ENCODE results near the gene PHLPP1. TPM values are rescaled to one million over a fixed set of nuclear protein-coding genes. Genes with fewer than 3 reads are reported as not detected.
A peak's percentile ranks its signal among the peaks of the same experiment; 100 is the strongest.

PHLPP1 gene
- total and polyA plus RNA-seq, 2 of the 13 experiments (the other 11 are each of a cell fraction or from before 2014, with no cell fraction given) = 9.8 to 18.5 TPM

GRCh38 chr18:62834715-62835114, 119.4 kb downstream of the PHLPP1 start:
- ChIA-PET POLR2A (no interaction called here), CTCF (ENCODE audit: low intra/inter-chr PET ratio, low total read pairs) (no interaction called here)
- Histone ChIP-seq H3K9ac (ENCODE audit: insufficient read depth, low read depth, low read length) (no peak overlapping the region), H3K36me3 (replicated peaks in 1 of 2; ENCODE audit: control insufficient read depth in 1 of 2, insufficient read depth in 2 of 2, low read length in 2 of 2) (peaks cover 4 to 22% of the 10 kb centered on the region in 2 experiments; a peak in 3 of 5 replicates), H3K4me1 (ENCODE audit: insufficient read depth, low read length) (no peaks in the 10 kb centered on the region), H3K9me3 (ENCODE audit: low read length) (no peaks in the 10 kb centered on the region), H3K79me2 (ENCODE audit: insufficient read depth, low read length) (peaks cover 36% of the 10 kb centered on the region), H3K27ac (ENCODE audit: extremely low read length, insufficient read depth, low read length) (no peak overlapping the region), H3K4me2 (ENCODE audit: low read depth, low read length) (no peak overlapping the region), H4K20me1 (ENCODE audit: insufficient read depth, low read length) (no peaks in the 10 kb centered on the region), H3K4me3 (replicated peaks in 1 of 3; ENCODE audit: insufficient read depth in 1 of 3, low read depth in 2 of 3, low read length in 3 of 3) (no peak overlapping the region), H2AFZ (ENCODE audit: low read length) (no peak overlapping the region), H3K27me3 (ENCODE audit: control insufficient read depth in 1 of 2, insufficient read depth in 2 of 2, low read length in 2 of 2) (no peaks in the 10 kb centered on the region)
- TF ChIP-seq KAT2B (IDR thresholded peaks at IDR 0.05; ENCODE audit: borderline replicate concordance, low read depth, low read length) = peak; percentile 65; the same call in 1 of the 2 replicates
- 0 out of 2 replicates have a peak, but pooled peaks have one; percentile 10 for TF ChIP-seq MAFF (IDR thresholded peaks at IDR 0.05; ENCODE audit: low read depth, low read length)
- no peak for TF ChIP-seq FOXO1 (CRISPR knock-in tag; IDR thresholded peaks at IDR 0.05)
- TF ChIP-seq MAFK (conservative IDR thresholded peaks at IDR 0.05 in 1 of 2, IDR thresholded peaks at IDR 0.05 in 1 of 2; ENCODE audit: low read length in 2 of 2) = peak; percentile 47 to 53; a peak in 3 of 4 replicates
- ATAC-seq = no peak
- intact Hi-C loops (cut with micrococcal nuclease; ENCODE audit: unreplicated experiment) = no loop called here
- BruUV-seq (replicated peaks) = no TSS peak
- WGBS (ENCODE audit: low lambda C conversion rate) = 89% methylated on average over 4 of the region's 4 CpGs
- in situ Hi-C loops (cut with HindIII; ENCODE audit: extremely low pct_ligation_motif_present, low pct_unique_long_range_greater_than_20kb) = no loop called here
- no peak for DNase-seq (ENCODE audit: low spot score)
- FAIRE-seq = no peak

- peaks cover 5% of the 10 kb centered on the region; the same call in 1 of the 2 replicates for H3K4me1 ChIP-seq (ENCODE audit: insufficient read depth, low read length)
- no peak overlapping the region for H3K4me2 ChIP-seq (ENCODE audit: low read depth, low read length)
- no peaks in the 10 kb centered on the region for H4K20me1 ChIP-seq (ENCODE audit: insufficient read depth, low read length)
- H2AFZ ChIP-seq (ENCODE audit: low read length) = no peak overlapping the region
- CTCF ChIA-PET (ENCODE audit: low intra/inter-chr PET ratio, low total read pairs) = no interaction called here
- intact Hi-C loops (cut with micrococcal nuclease; ENCODE audit: unreplicated experiment) = no loop called here
- no peak for DNase-seq (ENCODE audit: low spot score)
- no peak for TF ChIP-seq NFYB (CRISPR knock-in tag; IDR thresholded peaks at IDR 0.05)
- no peak for TF ChIP-seq ZNF780A (CRISPR knock-in tag; IDR thresholded peaks at IDR 0.05)
- TF ChIP-seq FOSL2 (CRISPR knock-in tag; IDR thresholded peaks at IDR 0.05) = no peak
- TF ChIP-seq PHF8 (CRISPR knock-in tag; IDR thresholded peaks at IDR 0.05) = no peak
- TF ChIP-seq MEIS1 (CRISPR knock-in tag; IDR thresholded peaks at IDR 0.05; ENCODE audit: borderline replicate concordance) = no peak
- TF ChIP-seq GFI1 (CRISPR knock-in tag; IDR thresholded peaks at IDR 0.05; ENCODE audit: borderline replicate concordance) = no peak
- no peak for TF ChIP-seq BATF2 (CRISPR knock-in tag; IDR thresholded peaks at IDR 0.05)
- TF ChIP-seq, protein P1, sequence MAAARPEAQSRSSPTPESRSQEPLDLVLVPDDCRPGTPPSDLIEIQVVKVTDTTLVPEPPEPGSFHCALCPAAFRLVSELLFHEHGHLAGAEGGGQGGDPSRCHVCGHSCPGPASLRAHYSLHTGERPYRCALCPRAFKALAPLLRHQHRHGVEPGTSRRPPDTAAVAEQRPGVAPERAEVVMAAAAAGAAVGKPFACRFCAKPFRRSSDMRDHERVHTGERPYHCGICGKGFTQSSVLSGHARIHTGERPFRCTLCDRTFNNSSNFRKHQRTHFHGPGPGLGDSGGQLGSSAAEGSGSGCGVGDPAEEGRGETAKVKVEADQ (CRISPR knock-in tag; IDR thresholded peaks at IDR 0.05; ENCODE audit: borderline replicate concordance) = no peak
- no peak for TF ChIP-seq ZNF841 (CRISPR knock-in tag; IDR thresholded peaks at IDR 0.05; ENCODE audit: borderline replicate concordance)
- no peak for TF ChIP-seq ZNF224 (CRISPR knock-in tag; IDR thresholded peaks at IDR 0.05)
- no peak for TF ChIP-seq SMAD9 (CRISPR knock-in tag; IDR thresholded peaks at IDR 0.05)
- no peak for TF ChIP-seq ZNF335 (CRISPR knock-in tag; IDR thresholded peaks at IDR 0.05)
- TF ChIP-seq ZNF274 (CRISPR knock-in tag; IDR thresholded peaks at IDR 0.05) = no peak
- TF ChIP-seq HOXA7 (CRISPR knock-in tag; IDR thresholded peaks at IDR 0.05) = no peak
- no peak for TF ChIP-seq NFE2L2 (IDR thresholded peaks at IDR 0.05; ENCODE audit: low read length)
- TF ChIP-seq FOXK1 (CRISPR knock-in tag; IDR thresholded peaks at IDR 0.05; ENCODE audit: borderline replicate concordance, low read depth) = no peak
- ATAC-seq = no peak
- peaks cover 0 to 8% of the 10 kb centered on the region in 2 experiments; a peak in 3 of 5 replicates for H3K36me3 ChIP-seq (replicated peaks in 1 of 2; ENCODE audit: control insufficient read depth in 1 of 2, insufficient read depth in 2 of 2, low read length in 2 of 2)
- peaks cover 33% of the 10 kb centered on the region for H3K79me2 ChIP-seq (ENCODE audit: insufficient read depth, low read length)
- no peak overlapping the region for H3K4me3 ChIP-seq (replicated peaks in 1 of 3; ENCODE audit: insufficient read depth in 1 of 3, low read depth in 2 of 3, low read length in 3 of 3)
- FAIRE-seq = no peak
- H3K9ac ChIP-seq (ENCODE audit: insufficient read depth, low read depth, low read length) = no peak overlapping the region
- 96% methylated on average over 5 of the region's 5 CpGs for WGBS (ENCODE audit: low lambda C conversion rate)
- POLR2A ChIA-PET = no interaction called here
- H3K27ac ChIP-seq (ENCODE audit: extremely low read length, insufficient read depth, low read length) = no peak overlapping the region
- no TSS peak for BruUV-seq (replicated peaks)
- no peaks in the 10 kb centered on the region for H3K27me3 ChIP-seq (ENCODE audit: control insufficient read depth in 1 of 2, insufficient read depth in 2 of 2, low read length in 2 of 2)
- in situ Hi-C loops (cut with HindIII; ENCODE audit: extremely low pct_ligation_motif_present, low pct_unique_long_range_greater_than_20kb) = no loop called here
- H3K9me3 ChIP-seq (ENCODE audit: low read length) = no peaks in the 10 kb centered on the region
Measured at GRCh38 chr18:62837011-62837410, 121.7 kb downstream of the PHLPP1 start.
